ENCODE measurements around the gene UBAP2. TPM values are rescaled to one million over a fixed set of nuclear protein-coding genes. Genes with fewer than 3 reads are reported as not detected.
"Not testable (repeated sequence)": the region's sequence is repeated elsewhere in the genome, so short reads cannot be mapped to it uniquely, and the experiment has no call there.

The UBAP2 gene
- total RNA-seq, 1 experiment from 2014 or later, result 17.0 TPM

- DNase-seq (ENCODE audit: low read depth), result no peak
Observed at GRCh38 chr9:33976414-33976813, 72.3 kb downstream of the UBAP2 start.

DNA sequence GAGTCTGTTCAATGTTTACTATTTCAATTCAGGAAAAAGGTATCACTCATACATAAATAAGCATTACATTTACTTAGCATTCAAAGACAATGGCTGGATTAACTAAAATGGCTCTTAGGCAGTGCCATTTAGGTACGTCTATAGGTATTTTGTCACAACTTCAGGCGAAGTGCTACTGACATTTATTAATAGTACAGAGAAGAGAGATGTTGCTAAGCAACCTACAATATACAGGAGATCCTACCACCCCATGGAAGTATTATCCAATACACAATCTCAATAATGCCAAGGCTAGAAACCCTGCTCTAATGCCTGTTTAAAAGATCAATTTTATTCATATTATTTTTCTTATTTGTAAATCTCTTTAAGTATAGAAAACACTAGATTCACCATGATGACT is 76.0 kb downstream of the UBAP2 start:
- DNase-seq (ENCODE audit: low read depth), result no peak

GRCh38 chr9:33964086-33964768 is 84.5 kb downstream of the UBAP2 start:
- no peak for DNase-seq (ENCODE audit: low read depth)

DNA sequence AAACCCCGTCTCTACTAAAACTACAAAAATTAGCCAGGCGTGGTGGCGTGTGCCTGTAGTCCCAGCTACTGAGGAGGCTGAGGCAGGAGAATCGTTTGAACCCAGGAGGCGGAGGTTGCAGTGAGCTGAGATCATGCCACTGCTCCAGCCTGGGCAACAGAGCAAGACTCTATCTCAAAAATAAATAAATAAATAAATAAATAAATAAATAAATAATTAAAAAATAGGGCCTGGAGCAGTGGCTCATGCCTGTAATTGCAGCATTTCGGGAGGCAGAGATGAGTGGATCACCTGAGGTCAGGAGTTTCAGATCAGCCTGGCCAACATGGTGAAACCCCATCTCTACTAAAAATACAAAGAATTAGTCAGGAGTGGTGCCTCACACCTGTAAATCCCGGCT is 86.2 kb downstream of the UBAP2 start:
- DNase-seq (ENCODE audit: low read depth), result not testable (repeated sequence)

GRCh38 chr9:33959725-33960124 is 89.0 kb downstream of the UBAP2 start:
- DNase-seq (ENCODE audit: low read depth), result no peak

- DNase-seq (ENCODE audit: low read depth), result no peak
Observed at GRCh38 chr9:33956544-33956943, 92.1 kb downstream of the UBAP2 start.

- no peak for DNase-seq (ENCODE audit: low read depth)
Observed at GRCh38 chr9:33952066-33952465, 96.6 kb downstream of the UBAP2 start.

DNA sequence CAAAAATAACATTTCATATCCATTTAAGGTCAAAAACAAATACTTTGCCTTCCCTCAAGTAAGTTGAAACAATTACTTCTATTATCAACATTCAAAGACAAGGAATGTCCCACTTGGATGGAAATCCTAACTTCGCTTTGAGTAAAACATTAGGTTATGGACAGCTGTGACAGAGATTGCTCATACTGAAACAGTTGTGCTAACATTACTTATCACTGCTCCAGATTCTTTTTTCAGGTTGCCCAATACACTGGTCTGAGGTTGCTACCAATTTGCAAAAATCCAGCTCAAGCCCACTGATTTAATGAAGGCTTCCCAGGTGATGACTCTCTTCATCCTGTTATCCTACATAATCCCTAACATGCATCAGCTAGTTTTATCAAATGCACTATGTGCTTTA is 98.3 kb downstream of the UBAP2 start:
- no peak for DNase-seq (ENCODE audit: low read depth)

- DNase-seq (ENCODE audit: low read depth), result peak; percentile 94
Observed at GRCh38 chr9:33946779-33947535, 101.7 kb downstream of the UBAP2 start.

GRCh38 chr9:33943389-33943788 is 105.3 kb downstream of the UBAP2 start:
- no peak for DNase-seq (ENCODE audit: low read depth)

GRCh38 chr9:33942471-33943083 is 106.1 kb downstream of the UBAP2 start:
- peak; percentile 73 for DNase-seq (ENCODE audit: low read depth)

GRCh38 chr9:33939924-33940874 is 108.5 kb downstream of the UBAP2 start:
- no peak for DNase-seq (ENCODE audit: low read depth)

- no peak for DNase-seq (ENCODE audit: low read depth)
Observed at GRCh38 chr9:33934188-33934878, 114.4 kb downstream of the UBAP2 start.

DNA sequence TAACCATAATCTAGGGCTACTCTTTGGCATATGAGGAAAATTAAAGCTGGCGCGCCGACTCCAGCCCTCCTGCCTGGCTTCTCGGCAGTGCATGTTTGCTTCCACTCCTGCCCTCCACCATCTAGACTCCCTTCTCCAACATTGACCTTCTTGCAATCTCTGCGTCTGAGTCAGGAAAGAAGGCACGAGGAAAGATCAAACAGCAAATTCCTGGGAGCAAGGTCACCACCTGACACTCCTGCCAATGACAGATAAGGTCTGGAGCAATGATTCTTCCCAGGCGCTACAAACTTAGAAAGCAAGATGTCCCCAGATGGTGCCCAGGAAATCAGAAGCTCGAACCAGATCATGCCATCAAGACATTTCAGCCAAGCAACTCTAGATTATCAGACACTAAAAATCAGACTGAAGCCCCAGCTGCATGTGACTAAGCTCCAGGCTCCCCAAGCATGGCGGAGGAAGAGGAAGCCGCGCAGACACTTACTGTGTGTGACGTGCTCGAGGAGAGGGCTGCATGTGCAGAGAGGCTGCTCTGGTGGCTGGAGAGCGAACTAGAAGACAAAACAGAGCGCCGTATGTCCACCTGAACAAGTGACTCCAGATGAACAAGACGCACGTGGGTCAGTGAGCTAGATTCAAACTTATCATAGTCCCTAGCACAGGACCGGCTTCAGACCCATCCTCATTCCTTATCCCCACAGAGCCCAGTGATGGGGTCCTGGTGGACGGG is 116.4 kb downstream of the UBAP2 start:
- DNase-seq (ENCODE audit: low read depth), result no peak

GRCh38 chr9:33931326-33931725 is 117.4 kb downstream of the UBAP2 start:
- no peak for DNase-seq (ENCODE audit: low read depth)

- DNase-seq (ENCODE audit: low read depth), result no peak
Observed at GRCh38 chr9:33927694-33928093, 121.0 kb downstream of the UBAP2 start.

DNA sequence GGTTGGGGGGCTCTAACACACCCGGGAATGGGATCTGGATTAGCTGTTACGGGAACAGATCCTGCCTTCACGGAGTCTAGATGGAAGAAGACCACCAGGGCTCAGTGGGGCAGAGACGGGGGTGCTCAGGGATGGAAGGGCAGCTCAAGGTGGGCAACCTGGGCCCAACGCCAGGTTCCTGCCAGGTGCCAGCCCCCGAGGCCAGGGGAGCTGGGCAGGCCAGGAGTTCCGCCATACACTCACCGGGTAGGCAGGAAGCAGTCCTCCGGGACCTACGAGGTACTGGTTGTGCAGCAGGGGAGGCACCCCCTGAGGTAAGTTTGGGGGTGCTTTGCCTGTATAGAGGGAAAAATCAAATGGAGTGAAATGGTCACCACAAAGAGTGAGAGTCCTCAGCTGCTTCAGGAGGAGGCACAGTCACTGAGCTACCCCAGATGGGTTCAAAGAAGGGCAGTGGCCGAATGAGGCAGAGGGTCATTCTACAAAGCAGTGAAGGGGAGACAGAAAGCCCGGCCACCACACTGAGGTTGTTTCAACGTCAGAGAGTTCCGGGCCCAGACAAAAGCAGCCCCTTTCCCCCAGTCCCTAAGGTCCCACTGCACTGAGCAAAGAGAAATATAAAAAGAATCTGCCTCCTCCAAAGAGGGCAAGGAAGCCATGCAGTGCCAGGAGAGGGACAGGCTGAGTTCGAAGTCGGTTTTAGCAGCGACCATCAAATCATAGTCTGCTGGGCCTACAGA is 121.8 kb downstream of the UBAP2 start:
- no peak for DNase-seq (ENCODE audit: low read depth)

GRCh38 chr9:33924978-33925797 is 123.5 kb downstream of the UBAP2 start:
- peak; percentile 62 for DNase-seq (ENCODE audit: low read depth)
